GM03348 (cell line): ENCODE measurements around the gene CTNNA3.

ENCODE experiments used
- DNase-seq: peaks from one replicate; pipeline ENCODE4 v3.0.0; 2012; ENCODE audit warnings: low spot score

Gene CTNNA3

DNA sequence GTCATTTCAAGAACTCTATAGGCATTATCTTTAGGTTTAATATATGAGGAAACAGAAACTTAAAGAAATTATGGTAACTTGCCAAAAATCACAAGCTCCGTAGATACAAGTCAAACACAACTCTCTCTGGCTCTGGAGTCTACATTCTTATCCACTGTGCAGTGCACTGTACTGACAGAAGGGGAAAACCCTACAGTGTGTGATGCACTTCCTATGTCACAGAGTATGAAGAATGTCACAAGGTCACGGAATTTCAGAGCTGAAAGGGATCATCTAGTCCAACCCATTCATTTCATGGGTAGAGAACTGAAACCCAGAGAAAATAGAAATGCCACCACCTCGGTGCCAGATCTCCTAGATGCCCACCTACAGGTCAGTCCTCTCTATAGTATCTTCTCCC lies 684.0 kb downstream of the CTNNA3 start:
- no peak for DNase-seq

DNA sequence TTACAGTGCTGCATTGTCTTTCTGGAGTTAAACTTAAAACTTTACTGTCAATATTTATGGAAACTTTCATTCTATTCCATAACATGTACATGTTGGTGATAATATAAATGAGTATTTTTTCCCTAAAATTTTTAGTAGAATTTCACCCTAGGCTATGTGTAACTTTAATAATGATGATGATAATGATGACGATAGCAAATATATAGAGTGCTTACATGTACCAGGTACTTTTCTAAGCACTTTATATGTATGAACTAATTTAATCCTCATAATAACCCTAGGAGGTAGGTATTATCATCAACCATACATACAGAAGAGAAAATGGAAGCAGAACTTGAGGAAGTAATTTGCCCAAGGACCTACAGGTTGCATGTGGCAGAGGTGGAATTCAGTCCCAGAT lies 684.5 kb downstream of the CTNNA3 start:
- no peak for DNase-seq

DNA sequence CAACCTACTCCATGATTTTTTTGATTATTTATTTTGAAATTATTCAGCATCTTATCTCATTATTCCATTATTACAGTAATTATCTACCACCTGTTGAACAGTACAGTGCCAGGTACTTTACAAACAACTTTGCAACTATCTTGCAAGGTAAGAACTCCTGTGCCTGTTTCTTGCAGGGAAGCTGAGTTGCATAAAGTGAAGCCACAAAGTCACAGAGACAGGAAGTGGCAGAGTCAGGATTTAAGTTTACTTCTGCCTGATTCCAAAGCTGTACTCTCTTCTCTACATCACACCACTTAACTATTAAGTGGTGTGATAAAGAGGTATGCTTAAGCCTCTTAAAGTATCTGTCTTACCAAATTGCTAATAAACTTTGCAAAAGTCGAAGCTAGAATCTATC lies 690.0 kb downstream of the CTNNA3 start:
- no peak for DNase-seq

DNA sequence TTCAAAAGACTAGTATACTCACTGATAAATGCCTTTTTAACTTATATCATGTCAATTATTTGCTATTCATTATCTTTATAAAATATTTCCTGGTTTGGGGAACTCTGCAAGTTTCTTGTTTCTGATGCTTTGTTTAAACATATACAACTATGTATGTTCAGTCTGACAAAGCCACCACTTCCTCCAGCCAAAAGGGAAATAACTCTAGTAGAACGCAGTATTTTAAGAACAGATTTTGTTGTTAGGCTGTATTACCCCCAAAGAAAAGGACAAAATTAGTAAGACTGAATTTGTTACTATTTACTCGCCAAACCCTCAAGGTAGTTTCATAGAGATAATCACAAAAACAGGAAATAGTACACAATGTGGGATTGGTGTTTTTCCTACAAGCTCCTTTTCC lies 691.3 kb downstream of the CTNNA3 start:
- no peak for DNase-seq

DNA sequence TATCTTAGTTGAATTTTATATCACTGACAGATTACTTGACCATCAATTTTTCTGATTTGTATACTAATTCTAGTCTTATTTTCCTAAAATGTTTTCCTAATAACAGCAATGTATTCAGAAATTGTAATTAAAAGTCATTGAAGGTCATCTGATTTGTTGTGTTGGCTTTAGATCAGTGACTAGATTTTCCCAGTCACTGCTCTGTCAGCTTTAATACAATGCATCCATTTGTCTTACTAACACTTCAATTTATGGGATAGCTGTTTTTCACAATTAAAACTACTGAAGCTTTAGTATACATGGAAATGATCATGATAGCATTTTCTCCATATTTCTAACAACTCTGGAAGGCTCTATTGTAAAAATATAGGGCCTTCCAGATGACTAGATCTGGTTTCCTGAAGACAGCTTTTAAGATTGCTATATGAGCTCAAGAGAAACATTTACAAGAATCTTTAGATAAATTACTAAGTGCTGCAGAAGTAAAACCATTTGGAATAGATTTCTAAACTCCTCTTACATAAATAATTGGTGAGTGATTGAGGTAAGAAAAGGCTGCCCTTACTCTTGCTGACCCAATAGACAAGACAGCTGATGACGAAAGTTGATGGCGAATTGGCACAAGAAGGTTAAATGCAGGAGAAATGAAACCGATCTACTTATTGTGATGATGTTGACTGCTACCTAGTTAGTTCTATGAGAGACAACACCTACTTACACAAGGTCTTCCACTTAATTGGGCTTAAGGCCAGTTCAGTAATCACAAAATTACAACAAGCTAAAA lies 696.0 kb downstream of the CTNNA3 start:
- no peak for DNase-seq

DNA sequence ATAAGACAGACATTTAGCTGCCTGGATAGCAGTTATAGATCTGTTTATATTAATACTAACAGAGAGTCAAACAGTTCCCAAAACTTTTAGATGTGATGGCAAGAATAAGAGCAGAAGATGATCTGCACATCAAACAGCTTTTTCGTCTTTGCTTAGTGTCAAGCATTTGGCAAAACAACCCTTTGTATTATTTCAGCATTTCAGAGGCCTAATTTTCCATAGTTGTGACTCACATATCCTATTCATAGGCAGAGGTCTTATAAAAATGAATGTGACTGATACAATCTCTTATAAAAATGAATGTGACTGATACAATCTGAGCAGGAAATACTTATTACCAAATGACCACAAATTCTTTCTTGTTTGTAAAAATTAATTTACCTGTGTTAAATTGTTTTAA lies 699.0 kb downstream of the CTNNA3 start:
- no peak for DNase-seq

DNA sequence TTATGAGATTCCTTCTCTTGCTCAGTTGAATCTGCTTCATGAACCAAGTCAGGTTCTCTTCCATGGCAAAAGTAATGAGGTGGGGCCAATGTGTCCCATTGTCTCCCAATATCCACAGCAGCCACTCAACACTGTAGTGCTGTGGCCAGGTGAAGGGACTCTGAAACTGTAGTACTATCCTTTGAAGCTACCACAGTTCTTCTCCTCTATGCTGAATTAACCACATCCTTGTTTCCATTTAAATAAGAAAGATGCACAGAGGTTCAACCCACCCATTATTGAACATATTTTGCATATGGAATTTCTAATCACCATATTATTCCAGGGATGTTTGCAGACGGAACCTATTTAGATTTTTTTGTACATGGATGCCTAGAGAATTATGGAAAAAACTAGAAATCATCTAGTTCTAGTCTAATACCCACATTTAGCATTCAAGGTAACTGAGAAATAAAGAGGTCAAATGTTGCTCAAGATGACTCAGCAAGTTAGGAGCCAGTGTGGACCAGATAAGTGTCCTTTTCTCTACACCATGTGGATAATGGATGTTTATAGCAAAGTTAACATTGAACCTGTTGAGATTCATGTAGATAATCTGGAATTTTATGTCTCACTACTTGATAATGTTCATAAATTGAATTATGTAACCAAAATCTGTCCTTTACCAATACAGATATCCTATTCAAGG lies 705.7 kb downstream of the CTNNA3 start:
- DNase-seq = no peak

DNA sequence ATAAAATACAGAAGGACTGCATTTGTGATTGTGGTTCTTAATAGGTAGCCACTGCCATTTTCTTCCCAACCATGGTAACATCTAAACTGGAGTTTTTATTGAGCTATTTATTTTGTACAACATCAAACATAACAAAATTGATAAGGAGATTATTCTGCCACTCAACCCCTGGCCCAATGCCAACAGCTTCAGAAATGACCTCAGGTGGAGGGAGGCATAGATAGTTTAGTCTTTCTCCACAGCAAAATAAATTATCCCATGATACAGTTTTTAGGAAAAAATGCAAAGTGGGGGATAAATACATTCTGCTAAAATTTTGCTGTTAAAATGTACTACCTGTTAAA lies 712.5 kb downstream of the CTNNA3 start:
- DNase-seq = no peak

DNA sequence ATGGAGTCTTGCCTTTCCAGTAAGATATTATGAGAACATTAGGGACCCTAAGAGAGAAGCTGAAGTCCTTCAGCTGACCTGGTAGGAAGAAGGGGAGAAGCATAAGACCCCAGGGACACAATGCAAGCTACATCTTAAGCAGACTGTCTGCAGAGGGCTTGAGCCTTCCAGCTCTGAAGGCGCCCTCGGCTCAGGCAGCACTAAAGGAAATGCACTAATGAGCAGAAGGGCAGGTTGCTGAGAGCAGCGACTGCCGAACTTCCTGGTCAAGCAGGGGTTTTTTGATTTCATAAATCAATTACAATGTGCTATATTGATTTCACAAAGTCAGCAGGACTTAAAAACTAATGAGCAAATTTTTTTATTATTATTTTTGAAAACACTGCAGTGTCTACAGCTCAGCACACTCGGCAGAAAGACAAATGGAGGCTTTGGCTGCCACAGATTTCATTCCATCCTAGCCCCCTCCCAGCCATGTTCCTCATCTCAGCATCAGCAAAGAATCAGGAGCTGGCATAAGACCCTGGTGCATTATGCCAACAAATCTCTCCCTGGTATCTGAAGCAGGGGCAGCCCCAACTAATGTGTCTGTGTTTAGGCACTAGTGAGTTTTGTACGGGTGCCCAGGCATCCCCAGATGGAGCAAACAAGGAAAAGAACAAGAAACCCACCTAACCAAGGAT lies 713.1 kb downstream of the CTNNA3 start:
- no peak for DNase-seq

DNA sequence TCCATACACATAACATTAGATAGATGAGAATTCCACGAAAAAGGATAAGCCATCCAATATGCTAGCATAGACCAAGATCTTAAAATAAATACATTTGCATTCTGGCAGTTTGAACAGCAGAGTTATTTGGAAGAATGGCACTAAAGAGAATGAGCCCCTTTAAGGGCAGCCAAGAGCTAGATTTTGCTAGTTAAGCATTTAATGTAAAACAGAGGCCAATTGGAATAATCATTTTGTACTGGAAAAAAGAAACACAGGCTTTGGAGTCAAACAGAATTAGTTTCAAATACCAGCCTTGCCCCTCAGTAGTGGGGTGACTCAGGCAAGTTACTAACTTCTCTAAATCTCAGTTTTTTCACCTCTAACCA lies 714.0 kb downstream of the CTNNA3 start:
- DNase-seq = no peak

DNA sequence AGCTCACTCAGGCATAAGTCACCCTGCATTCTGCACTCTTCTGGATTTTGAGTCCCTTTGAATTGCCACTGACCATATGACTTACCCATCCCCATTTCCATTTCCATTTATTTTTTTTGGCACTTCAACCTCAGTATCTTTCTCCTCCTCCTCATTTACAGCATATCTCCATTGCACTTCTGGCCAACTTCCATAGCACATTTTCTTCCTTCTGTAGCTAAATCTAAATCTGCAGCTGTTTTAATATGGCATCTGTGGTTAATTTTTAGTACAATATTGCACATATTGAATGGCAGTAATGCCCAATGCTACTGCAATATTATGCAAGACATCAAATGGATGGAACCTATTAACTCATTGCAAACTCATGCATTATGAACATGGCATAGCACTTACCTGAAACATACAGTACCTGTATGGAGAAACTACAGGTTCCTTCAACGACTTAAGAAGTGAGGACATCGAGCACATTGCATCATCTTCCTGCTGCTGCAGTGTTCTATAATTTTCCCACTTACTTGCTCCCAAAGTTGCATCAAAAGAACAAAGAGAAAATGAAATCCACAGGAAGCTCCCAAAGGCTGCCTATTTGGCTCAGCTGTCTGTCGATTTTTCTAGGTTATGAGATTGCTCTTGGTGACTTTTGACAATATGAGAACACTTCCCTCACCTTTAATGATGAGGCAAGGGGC lies 714.5 kb downstream of the CTNNA3 start:
- no peak for DNase-seq

DNA sequence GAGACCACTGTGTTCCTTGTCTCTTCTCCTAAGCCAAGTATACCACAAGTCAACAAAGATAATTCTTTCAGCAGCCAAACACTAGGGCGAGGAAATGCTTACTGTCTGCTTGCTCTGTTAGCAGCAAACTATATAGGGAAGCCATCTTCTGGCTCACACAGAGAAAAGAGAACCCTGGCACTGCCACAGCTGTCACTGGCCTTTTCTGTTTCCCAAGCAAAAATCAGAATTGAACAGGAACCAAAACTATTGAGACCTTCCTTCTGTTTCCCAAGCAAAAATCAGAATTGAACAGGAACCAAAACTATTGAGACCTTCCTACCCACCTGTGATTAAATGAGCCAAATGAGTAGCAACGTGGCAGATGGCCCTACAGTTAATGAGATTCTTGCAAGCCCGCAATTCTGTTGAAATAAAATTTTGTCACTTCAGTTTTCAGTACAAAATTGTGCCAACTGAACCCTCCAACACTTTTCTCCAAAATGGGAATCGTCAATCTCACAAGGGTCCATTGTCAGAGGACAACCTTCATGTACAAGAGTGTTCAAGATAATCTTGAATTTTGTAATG lies 715.7 kb downstream of the CTNNA3 start:
- DNase-seq = no peak

DNA sequence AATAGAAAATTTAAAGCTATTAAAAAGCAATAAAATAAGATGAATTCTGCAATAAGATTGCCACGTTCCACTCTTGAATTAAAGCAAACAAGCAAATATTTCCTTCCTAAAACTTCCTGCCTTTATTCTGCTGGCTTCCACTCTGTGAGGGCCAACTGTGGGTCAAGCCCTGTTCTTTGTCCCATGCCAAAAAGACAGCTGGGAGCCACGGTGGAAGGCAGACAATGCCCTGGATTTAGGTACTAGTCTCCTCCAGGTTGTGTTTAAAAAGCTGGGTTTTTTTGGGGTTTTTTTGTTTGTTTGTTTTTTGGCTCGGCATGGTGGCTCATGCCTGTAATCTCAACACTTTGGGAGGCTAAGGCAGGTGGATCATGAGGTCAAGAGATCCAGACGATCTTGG lies 731.0 kb downstream of the CTNNA3 start:
- DNase-seq = no peak

DNA sequence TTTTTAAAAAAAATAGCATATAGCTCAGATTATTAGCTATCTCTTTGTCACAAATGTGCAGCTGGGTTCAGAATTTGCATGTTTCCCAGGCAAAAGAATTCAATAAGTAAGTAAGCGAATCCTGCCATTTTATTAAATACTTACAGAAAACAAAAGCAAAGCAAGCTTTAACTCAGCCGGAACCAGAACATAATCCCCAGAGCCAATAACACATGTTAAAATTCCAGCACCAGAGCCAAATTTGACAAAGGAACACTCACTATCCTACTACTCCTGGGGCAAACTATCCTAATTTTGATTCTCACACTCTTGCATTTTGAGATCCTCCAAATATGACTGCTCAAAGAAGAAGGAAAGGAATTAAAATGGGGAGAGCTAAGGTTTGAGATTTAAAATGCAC lies 737.5 kb downstream of the CTNNA3 start:
- no peak for DNase-seq

DNA sequence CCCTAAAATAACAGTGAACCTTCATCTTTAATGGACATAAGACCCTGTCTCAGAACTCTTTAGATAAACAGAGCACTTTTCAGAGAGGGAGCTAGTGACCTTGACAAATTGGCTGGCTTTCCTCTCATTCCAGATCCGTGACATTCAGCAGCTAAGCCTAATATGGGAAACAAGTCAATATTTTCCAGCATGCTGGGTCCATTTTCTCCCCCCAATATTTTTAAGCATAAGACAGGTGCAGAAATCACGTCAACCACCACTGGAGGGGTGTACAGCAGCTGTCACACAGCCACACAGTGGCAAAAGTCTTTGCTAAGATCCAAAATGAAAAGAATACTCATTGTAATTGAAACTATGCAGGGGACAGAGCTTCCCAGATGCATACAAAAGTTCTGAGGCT lies 744.1 kb downstream of the CTNNA3 start:
- no peak for DNase-seq

DNA sequence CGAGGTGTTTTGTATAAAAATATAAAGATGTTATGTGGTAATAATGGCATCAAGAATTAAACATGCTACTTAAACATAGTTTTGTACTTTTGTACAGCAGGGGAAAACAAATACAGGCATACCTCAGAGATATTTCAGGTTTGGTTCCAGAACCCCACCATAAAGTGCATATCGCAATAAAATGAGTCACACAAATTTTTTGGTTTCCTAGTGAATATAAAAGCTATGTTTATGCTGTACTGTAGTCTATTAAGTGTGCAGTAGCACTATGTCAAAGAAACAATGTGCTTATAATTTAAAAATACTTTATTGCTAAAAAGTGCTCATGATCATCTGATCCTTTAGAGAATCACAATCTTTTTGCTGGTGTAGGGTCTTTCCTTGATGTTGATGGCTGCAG lies 752.4 kb downstream of the CTNNA3 start:
- DNase-seq = no peak

DNA sequence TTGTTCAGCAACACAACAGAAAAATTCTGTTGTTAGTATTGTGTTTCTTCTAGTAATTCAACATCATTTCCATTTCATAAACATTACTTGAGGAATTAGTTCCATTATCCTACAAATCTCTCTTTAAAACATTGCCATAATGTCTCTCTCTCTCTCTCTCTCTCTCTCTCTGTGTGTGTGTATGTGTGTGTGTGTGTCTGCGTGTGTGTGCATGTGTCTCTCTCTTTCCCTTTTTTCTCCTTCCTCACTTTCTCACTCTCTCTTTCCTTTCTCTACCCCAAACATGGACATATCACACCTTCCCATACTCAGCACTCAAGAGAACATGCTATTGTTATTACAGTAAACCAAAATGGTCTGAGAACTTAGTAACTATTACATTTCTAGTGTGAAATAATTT lies 753.6 kb downstream of the CTNNA3 start:
- DNase-seq = no peak

DNA sequence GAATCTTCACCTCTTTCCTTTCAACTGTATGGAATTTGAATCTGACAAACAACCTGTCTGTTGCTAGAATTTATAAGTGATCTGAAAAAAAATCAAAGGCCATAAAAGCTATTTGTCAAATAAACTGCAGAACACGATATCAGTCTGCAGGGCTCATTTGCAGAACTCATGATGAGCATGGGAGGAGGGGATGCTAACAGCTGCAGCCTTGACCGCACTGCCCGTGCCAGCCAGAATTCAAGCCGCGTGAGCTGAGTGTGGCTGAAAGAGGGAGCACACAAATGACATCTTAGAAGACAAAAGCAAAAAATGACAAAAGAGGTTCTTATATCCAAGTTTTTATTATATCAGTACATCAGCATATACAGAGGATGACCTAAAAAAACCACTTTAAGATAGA lies 754.5 kb downstream of the CTNNA3 start:
- DNase-seq = no peak

DNA sequence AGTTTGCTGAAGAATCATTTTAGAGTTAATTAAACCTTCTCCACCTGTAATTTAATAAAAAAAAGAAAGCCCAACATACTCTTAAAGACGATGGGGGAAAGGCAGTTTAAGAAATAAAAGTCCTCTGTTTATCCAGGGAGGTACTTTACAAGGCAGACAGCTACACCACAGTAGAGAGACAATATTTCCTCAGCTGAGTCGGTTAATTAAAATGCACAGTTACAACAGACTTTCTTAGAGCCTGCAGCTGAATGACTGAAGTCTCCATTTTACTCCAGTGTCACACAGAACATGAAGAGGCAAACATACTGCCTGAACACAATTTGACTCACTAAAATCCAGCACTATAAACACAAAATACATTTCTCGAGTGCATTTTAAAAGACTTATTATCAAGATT lies 755.0 kb downstream of the CTNNA3 start:
- DNase-seq = no peak

DNA sequence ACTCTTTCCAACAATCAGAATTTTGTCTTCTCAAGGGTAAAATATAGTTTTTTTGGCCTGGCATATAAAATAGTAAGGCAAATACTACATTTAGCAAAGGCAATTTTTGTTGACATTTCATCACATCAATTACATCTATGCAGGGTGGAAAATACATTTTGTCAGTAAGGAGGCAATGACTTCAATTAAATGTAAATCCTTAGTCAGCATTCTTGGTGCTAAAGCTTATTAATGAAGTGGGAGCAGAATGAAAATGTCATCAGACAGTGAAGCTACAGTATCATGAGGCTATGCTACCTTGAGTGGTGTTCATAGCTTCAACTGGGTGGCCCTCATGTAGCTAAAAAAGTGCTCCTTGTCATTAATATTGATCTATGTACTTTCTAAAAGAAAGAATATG lies 761.3 kb downstream of the CTNNA3 start:
- DNase-seq = no peak

DNA sequence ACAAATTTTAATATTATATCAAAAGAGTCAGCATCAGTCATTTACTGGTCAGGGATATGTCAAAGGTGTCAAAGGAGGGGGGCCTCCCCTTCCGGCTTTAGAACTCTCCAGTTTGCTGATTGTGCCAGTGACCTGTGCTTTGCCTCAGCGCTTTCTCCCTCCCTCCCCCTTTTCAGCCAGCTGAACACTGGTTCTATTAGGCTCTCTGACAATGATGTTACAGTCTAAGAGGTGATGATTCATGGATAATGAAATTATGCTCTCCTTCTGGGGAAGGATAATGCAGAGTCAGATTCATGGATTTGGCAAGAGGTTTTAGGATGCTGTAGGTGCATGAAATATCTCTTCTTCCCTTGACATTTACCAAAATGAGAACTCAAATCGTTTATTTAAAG lies 764.0 kb downstream of the CTNNA3 start:
- no peak for DNase-seq

DNA sequence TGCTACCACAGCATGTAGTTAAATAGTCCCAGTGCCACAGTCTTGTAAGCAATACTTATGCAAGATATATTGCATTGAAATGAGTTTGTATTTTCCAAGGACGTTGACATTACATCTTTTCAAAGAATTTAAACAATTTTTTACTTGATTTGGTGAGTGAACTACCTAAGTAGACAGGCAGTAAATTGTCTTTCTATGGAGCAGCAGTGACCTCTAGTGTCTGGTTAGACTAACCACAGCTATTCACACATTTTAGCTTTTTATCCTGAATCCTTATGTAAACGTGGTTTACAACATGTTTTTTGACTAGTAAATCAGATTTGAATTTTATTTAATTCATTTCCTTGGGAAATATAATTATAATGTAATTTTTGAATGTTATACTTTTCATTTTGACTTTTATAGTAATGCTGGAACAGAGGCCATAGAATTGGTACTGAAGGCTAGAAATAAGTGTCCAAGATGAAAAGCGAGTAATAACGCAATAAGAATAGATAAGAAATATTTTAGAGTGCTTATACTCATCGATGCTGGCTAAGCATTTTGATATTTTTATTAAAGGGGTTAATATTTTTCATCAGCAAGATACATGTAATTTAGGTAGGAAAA lies 764.6 kb downstream of the CTNNA3 start:
- DNase-seq = peak; percentile 47
